Thyroid gland (tissue), 4 donors: ENCODE results near the gene OR14I1. TPM values are rescaled to one million over a fixed set of nuclear protein-coding genes. Genes with fewer than 3 reads are reported as not detected.

ENCODE experiments used
- DNase-seq, 2 donors: peaks; one replicate each; pipeline ENCODE4 v3.0.0-alpha.2; 2019
- H3K27ac ChIP-seq, 3 donors: fragments of 200-600 bp; sonication (generic); 1 replicate in 2 of 3; 2 replicates in 1 of 3; pipeline ENCODE4 v1.5.1; 2016 to 2019; ENCODE audit warnings: mild to moderate bottlenecking in 1 of 3, moderate library complexity in 1 of 3
- H3K27me3 ChIP-seq: fragments of 200-600 bp; sonication (generic); one replicate; pipeline ENCODE4 v1.5.1; 2019
- H3K36me3 ChIP-seq, 2 donors: fragments of 200-600 bp; sonication (generic); one replicate each; pipeline ENCODE4 v1.5.1; 2016 to 2019
- H3K4me1 ChIP-seq, 2 donors: fragments of 200-600 bp; sonication (generic); one replicate each; pipeline ENCODE4 v1.5.1; 2017 to 2019
- H3K4me3 ChIP-seq, 3 donors: fragments of 200-600 bp; sonication (generic); replicated peaks in 1 of 3; 1 replicate in 2 of 3; 2 replicates in 1 of 3; pipeline ENCODE4 v1.5.1; 2016; ENCODE audit warnings: mild to moderate bottlenecking in 1 of 3
- H3K9me3 ChIP-seq: fragments of 200-600 bp; sonication (generic); one replicate; pipeline ENCODE4 v1.5.1; 2017
- POLR2A ChIP-seq, 2 donors: fragments of 450-650 bp; IDR thresholded peaks; one replicate each; pipeline ENCODE4 v1.6.1; 2017; ENCODE audit warnings: antibody characterized with exemption in 2 of 2, mild to moderate bottlenecking in 2 of 2, moderate library complexity in 1 of 2
- WGBS, 2 donors: methylation state at CpG; one replicate each; pipeline ENCODE4 v1.1.5; 2017; 5-methylcytosine and 5-hydroxymethylcytosine counted together
- intact Hi-C: fragments of 100-400 bp; cut with DNase I; formaldehyde crosslinking; loops from one replicate; pipeline ENCODE4 v1.15.1; 2023
- total RNA-seq, 4 donors: library from RNA; depleted of rRNA; stranded (reverse); fragments of >200 nt; gene quantifications; one replicate each; pipeline ENCODE4 v1.2.3, GENCODE V29; 2016
- TF ChIP-seq, protein P1 (sequence below), 6 experiments: fragments of 200-600 bp in 3 of 6; fragments of 450-650 bp in 3 of 6; sonication (generic) in 3 of 6; IDR thresholded peaks; one replicate each; pipeline ENCODE4 v1.5.1; 2016 to 2019; ENCODE audit warnings: antibody characterized with exemption in 6 of 6, mild to moderate bottlenecking in 2 of 6, inconsistent platforms in 1 of 6, moderate library complexity in 1 of 6

OR14I1 gene
- total RNA-seq, 4 donors from 2014 or later, result not detected

DNA sequence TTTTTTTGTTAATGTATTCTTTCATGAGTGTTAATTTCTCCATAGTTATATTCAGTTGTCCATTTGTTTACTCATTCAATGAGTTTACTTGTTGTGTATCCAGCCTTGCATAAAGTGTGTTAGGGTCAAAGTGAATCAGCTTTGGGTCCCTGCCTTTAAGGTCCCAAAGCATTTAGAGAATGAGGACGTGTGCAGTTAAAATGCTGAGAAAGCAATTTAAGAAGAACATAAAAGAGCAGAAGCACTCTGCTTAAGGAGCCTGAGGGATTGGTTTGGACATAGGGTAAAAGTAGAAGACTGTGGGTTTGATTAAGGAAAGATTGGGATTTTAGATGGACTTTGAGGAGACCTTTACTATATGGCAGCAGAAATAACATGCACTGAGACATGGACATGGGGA is 3.5 kb downstream of the OR14I1 start:
- intact Hi-C loops, result no loop called here
- no peaks in the 10 kb centered on the region for H3K9me3 ChIP-seq
- H3K36me3 ChIP-seq, result no peaks in the 10 kb centered on the region
- no peaks in the 10 kb centered on the region for H3K4me1 ChIP-seq
- H3K27ac ChIP-seq, result no peak overlapping the region
- 51 to 67% methylated on average over 1 of the region's 1 CpG for WGBS, 2 donors
- no peak for DNase-seq
- no peak overlapping the region for H3K4me3 ChIP-seq
- H3K27me3 ChIP-seq, result no peaks in the 10 kb centered on the region
- TF ChIP-seq, protein P1, sequence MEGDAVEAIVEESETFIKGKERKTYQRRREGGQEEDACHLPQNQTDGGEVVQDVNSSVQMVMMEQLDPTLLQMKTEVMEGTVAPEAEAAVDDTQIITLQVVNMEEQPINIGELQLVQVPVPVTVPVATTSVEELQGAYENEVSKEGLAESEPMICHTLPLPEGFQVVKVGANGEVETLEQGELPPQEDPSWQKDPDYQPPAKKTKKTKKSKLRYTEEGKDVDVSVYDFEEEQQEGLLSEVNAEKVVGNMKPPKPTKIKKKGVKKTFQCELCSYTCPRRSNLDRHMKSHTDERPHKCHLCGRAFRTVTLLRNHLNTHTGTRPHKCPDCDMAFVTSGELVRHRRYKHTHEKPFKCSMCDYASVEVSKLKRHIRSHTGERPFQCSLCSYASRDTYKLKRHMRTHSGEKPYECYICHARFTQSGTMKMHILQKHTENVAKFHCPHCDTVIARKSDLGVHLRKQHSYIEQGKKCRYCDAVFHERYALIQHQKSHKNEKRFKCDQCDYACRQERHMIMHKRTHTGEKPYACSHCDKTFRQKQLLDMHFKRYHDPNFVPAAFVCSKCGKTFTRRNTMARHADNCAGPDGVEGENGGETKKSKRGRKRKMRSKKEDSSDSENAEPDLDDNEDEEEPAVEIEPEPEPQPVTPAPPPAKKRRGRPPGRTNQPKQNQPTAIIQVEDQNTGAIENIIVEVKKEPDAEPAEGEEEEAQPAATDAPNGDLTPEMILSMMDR (IDR thresholded peaks at IDR 0.05), result no peak
- TF ChIP-seq POLR2A (IDR thresholded peaks at IDR 0.05), result no peak

DNA sequence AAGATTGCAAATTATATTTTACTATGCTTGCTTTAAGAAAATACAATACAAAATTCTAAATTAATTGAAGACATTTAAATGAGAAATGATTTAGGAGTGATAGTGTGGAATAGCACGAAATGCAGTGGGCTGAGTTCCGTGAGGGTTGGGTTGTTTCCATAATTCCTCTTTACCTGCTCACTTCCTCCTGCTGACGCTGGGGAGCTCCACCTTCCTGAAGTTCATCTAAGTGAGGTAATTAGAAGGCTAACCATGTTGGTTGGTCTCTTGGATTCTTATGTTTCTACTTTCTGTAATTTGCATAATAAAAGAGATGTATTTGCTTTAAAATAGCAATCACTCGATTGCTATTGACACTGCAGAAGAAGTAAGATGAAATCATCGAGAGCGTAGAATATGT is 4.7 kb downstream of the OR14I1 start:
- H3K4me1 ChIP-seq, result no peaks in the 10 kb centered on the region
- DNase-seq, result no peak
- H3K27ac ChIP-seq, result no peak overlapping the region
- H3K9me3 ChIP-seq, result no peaks in the 10 kb centered on the region
- TF ChIP-seq, protein P1 (IDR thresholded peaks at IDR 0.05), result no peak
- TF ChIP-seq POLR2A (IDR thresholded peaks at IDR 0.05), result no peak
- H3K4me3 ChIP-seq, result no peak overlapping the region
- intact Hi-C loops, result no loop called here
- H3K36me3 ChIP-seq, result no peaks in the 10 kb centered on the region
- H3K27me3 ChIP-seq, result no peaks in the 10 kb centered on the region
- 72 to 80% methylated on average over 6 of the region's 6 CpGs for WGBS, 2 donors

DNA sequence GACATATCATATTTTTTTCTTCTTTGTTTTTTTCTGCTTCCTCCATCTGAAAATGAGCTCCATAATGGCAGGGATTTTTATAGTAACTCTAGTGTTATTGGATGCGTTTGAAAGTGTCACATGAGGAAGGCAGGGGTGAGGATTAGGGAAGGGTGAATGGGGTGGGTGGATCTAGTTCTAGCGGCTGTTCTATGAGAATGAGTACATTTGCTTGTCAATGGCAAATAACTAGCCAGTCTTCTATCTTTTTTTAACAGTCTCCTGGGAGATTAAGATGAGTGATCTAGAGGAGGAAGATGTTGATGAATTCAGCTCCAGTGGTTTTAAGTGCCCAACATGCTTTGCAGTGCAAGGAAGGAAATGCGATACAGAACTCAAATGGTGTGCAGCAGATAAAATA is 5.8 kb downstream of the OR14I1 start:
- intact Hi-C loops, result no loop called here
- 77 to 82% methylated on average over 3 of the region's 3 CpGs for WGBS, 2 donors
- H3K4me3 ChIP-seq, result no peak overlapping the region
- no peaks in the 10 kb centered on the region for H3K36me3 ChIP-seq
- no peaks in the 10 kb centered on the region for H3K4me1 ChIP-seq
- H3K9me3 ChIP-seq, result no peaks in the 10 kb centered on the region
- DNase-seq, result no peak
- no peak overlapping the region for H3K27ac ChIP-seq
- no peaks in the 10 kb centered on the region for H3K27me3 ChIP-seq
- TF ChIP-seq, protein P1 (IDR thresholded peaks at IDR 0.05), result no peak
- no peak for TF ChIP-seq POLR2A (IDR thresholded peaks at IDR 0.05)

DNA sequence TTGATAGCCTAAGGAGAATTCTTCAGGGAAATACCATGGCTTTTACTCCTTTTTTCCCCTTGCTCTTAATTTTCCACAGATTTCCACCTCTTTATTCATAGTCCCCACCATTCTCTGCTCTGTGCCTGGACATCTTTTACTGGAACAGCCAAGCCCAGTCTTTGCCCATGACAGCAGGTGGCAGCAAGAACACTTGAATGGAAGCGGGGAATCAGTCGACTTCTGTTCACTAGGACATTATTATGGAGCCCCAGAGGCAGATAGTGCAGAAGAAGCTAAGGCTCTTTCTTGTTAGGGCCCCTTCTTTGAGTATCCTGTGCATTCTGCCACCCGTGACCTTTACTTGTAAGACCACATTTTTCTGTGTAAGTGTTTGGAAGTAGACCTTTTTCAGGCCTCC is 6.3 kb downstream of the OR14I1 start:
- WGBS, 2 donors, result 64 to 74% methylated on average over 3 of the region's 3 CpGs
- intact Hi-C loops, result no loop called here
- H3K36me3 ChIP-seq, result no peaks in the 10 kb centered on the region
- no peak overlapping the region for H3K4me3 ChIP-seq
- no peak for TF ChIP-seq POLR2A (IDR thresholded peaks at IDR 0.05)
- TF ChIP-seq, protein P1 (IDR thresholded peaks at IDR 0.05), result no peak
- no peak overlapping the region for H3K27ac ChIP-seq
- H3K9me3 ChIP-seq, result no peaks in the 10 kb centered on the region
- no peaks in the 10 kb centered on the region for H3K4me1 ChIP-seq
- no peak for DNase-seq
- no peaks in the 10 kb centered on the region for H3K27me3 ChIP-seq

DNA sequence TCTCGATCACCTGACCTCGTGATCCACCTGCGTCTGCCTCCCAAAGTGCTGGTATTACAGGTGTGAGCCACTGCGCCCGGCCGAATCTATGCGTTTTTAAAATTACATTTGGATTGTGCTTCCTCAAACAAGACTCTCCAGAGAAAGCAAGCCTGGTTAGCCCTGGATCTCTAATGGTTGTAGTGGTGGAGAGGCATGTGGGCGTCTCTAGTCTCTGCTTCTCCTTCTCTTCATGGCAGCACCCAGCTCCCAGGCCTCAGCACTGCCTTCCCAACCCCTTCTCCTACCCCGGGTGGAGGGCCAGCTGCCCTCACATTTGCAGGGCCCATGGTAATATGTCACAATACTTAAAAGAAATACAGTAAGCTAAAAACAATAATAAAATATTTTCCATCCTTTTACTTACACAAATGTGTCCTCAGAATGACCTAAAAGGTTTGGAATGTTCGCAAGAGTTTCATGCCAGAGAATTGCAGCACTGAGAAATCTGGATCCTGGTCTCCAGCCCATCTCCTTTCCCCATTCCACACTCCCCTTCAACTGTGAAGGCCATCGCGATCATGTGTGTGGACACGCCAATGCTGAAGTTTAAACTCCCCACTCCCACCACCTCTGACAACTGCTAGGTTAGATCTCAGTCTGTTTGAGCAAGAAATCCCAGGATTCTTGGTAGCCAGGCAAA is 7.0 kb downstream of the OR14I1 start:
- Histone ChIP-seq H3K36me3 (no peaks in the 10 kb centered on the region), H3K27me3 (no peaks in the 10 kb centered on the region), H3K9me3 (no peaks in the 10 kb centered on the region), H3K4me1 (no peaks in the 10 kb centered on the region), H3K4me3 (no peak overlapping the region), H3K27ac (no peak overlapping the region)
- WGBS, 2 donors, result 89 to 91% methylated on average over 13 of the region's 13 CpGs
- TF ChIP-seq, protein P1 (IDR thresholded peaks at IDR 0.05), result no peak
- no peak for TF ChIP-seq POLR2A (IDR thresholded peaks at IDR 0.05)
- DNase-seq, result no peak
- intact Hi-C loops, result no loop called here
